H9 (cell line): Measurements from ENCODE around the gene PAPLN. TPM values are rescaled to one million over a fixed set of nuclear protein-coding genes. Genes with fewer than 3 reads are reported as not detected.

ENCODE experiments used
- DNase-seq: peaks from one replicate; pipeline ENCODE4 v3.0.0-alpha.2; 2017
- H2AFZ ChIP-seq: one replicate; pipeline ENCODE4 v1.6.1; 2013; ENCODE audit warnings: mild to moderate bottlenecking, low read length, control low read depth, moderate library complexity
- H2AK5ac ChIP-seq: 2 replicates; pipeline ENCODE4 v1.6.1; 2013; ENCODE audit warnings: low read length, control low read depth, mixed read lengths; ENCODE audit not compliant: insufficient read length
- H2BK120ac ChIP-seq: one replicate; pipeline ENCODE4 v1.6.1; 2013; ENCODE audit warnings: low read depth, mild to moderate bottlenecking, low read length, control low read depth, inconsistent platforms; ENCODE audit not compliant: poor library complexity, severe bottlenecking
- H2BK12ac ChIP-seq: 2 replicates; pipeline ENCODE4 v1.6.1; 2013; ENCODE audit warnings: low read length, control low read depth, mixed read lengths, low read depth; ENCODE audit not compliant: insufficient read length
- H2BK15ac ChIP-seq: 2 replicates; pipeline ENCODE4 v1.6.1; 2013; ENCODE audit warnings: low read depth, low read length, control low read depth
- H2BK20ac ChIP-seq: one replicate; pipeline ENCODE4 v1.6.1; 2013; ENCODE audit warnings: low read depth, mild to moderate bottlenecking, low read length, control low read depth, inconsistent platforms; ENCODE audit not compliant: poor library complexity, severe bottlenecking
- H2BK5ac ChIP-seq: 2 replicates; pipeline ENCODE4 v1.6.1; 2013; ENCODE audit warnings: low read length, control low read depth, mixed read lengths; ENCODE audit not compliant: insufficient read length
- H3K14ac ChIP-seq: 2 replicates; pipeline ENCODE4 v1.6.1; 2013; ENCODE audit warnings: low read length, control low read depth; ENCODE audit not compliant: insufficient read depth
- H3K18ac ChIP-seq: 2 replicates; pipeline ENCODE4 v1.6.1; 2013; ENCODE audit warnings: low read depth, mild to moderate bottlenecking, mixed read lengths, low read length, control low read depth; ENCODE audit not compliant: insufficient read length
- H3K23ac ChIP-seq: 2 replicates; pipeline ENCODE4 v1.6.1; 2013; ENCODE audit warnings: low read length, control low read depth, mixed read lengths, low read depth; ENCODE audit not compliant: insufficient read length
- H3K23me2 ChIP-seq: 2 replicates; pipeline ENCODE4 v1.6.1; 2013; ENCODE audit warnings: low read depth, mild to moderate bottlenecking, mixed read lengths, low read length, control low read depth; ENCODE audit not compliant: insufficient read length, poor library complexity, severe bottlenecking
- H3K27ac ChIP-seq: 2 replicates; pipeline ENCODE4 v1.5.1; 2013; ENCODE audit warnings: low read length, control low read depth, mixed read lengths, low read depth; ENCODE audit not compliant: insufficient read length
- H3K27me3 ChIP-seq: 2 replicates; pipeline ENCODE4 v1.6.1; 2013; ENCODE audit warnings: low read length, control low read depth, inconsistent platforms; ENCODE audit not compliant: insufficient read depth
- H3K4ac ChIP-seq: 2 replicates; pipeline ENCODE4 v1.6.1; 2013; ENCODE audit warnings: low read depth, mild to moderate bottlenecking, control low read depth, inconsistent platforms, low read length, moderate library complexity
- H3K4me1 ChIP-seq: 2 replicates; pipeline ENCODE4 v1.6.1; 2013; ENCODE audit warnings: low read length, control low read depth, inconsistent platforms; ENCODE audit not compliant: insufficient read depth
- H3K4me2 ChIP-seq: 2 replicates; pipeline ENCODE4 v1.6.1; 2013; ENCODE audit warnings: low read length, control low read depth, mixed read lengths; ENCODE audit not compliant: insufficient read length, insufficient read depth
- H3K56ac ChIP-seq: 2 replicates; pipeline ENCODE4 v1.6.1; 2013; ENCODE audit warnings: low read depth, mild to moderate bottlenecking, mixed read lengths, low read length, control low read depth; ENCODE audit not compliant: insufficient read length
- H3K79me1 ChIP-seq: 2 replicates; pipeline ENCODE4 v1.6.1; 2013; ENCODE audit warnings: low read depth, mild to moderate bottlenecking, moderate library complexity, low read length, control low read depth, inconsistent platforms; ENCODE audit not compliant: insufficient read depth, poor library complexity, severe bottlenecking
- H3K79me2 ChIP-seq: 2 replicates; pipeline ENCODE4 v1.6.1; 2013; ENCODE audit warnings: low read length, control low read depth, inconsistent platforms; ENCODE audit not compliant: insufficient read depth
- H3K9ac ChIP-seq: 2 replicates; pipeline ENCODE4 v1.6.1; 2013; ENCODE audit warnings: low read length, control low read depth, mixed read lengths; ENCODE audit not compliant: insufficient read length; ENCODE audit errors: extremely low read depth
- H3K9me3 ChIP-seq: one replicate; pipeline ENCODE4 v1.6.1; 2013; ENCODE audit warnings: low read depth, low read length, inconsistent platforms; ENCODE audit not compliant: control insufficient read depth
- H3T11ph ChIP-seq: one replicate; pipeline ENCODE4 v1.6.1; 2013; ENCODE audit warnings: mild to moderate bottlenecking, low read length, control low read depth, inconsistent platforms
- H4K20me1 ChIP-seq: one replicate; pipeline ENCODE4 v1.6.1; 2013; ENCODE audit not compliant: control insufficient read depth, insufficient read length, insufficient read depth
- H4K5ac ChIP-seq: 2 replicates; pipeline ENCODE4 v1.6.1; 2013; ENCODE audit warnings: low read depth, mild to moderate bottlenecking, mixed read lengths, low read length, control low read depth; ENCODE audit not compliant: insufficient read length
- H4K8ac ChIP-seq: replicated peaks from 2 replicates; pipeline ENCODE4 v1.6.1; 2013; ENCODE audit warnings: low read length, control low read depth, mixed read lengths, low read depth; ENCODE audit not compliant: insufficient read length
- H4K91ac ChIP-seq: 2 replicates; pipeline ENCODE4 v1.6.1; 2013; ENCODE audit warnings: low read depth, mild to moderate bottlenecking, moderate library complexity, mixed read lengths, low read length, control low read depth; ENCODE audit not compliant: insufficient read length
- H3K27ac Mint-ChIP-seq, 3 experiments: 2 replicates in 2 of 3; 3 replicates in 1 of 3; pipeline ENCODE4 v1.8.0; 2020 to 2021; ENCODE audit warnings: mixed read lengths in 3 of 3, mild to moderate bottlenecking in 1 of 3, moderate library complexity in 1 of 3
- H3K27me3 Mint-ChIP-seq: 2 replicates; pipeline ENCODE4 v1.8.0; 2021; ENCODE audit warnings: low read depth, mild to moderate bottlenecking, moderate library complexity, mixed read lengths
- H3K36me3 Mint-ChIP-seq, 3 experiments: 2 replicates in 2 of 3; 3 replicates in 1 of 3; pipeline ENCODE4 v1.8.0; 2020 to 2021; ENCODE audit warnings: low read depth in 3 of 3, mixed read lengths in 3 of 3; ENCODE audit not compliant: insufficient read depth in 1 of 3
- H3K4me1 Mint-ChIP-seq, 2 experiments: 2 replicates each; pipeline ENCODE4 v1.8.0; 2020; ENCODE audit warnings: mixed read lengths in 2 of 2
- H3K4me3 Mint-ChIP-seq, 2 experiments: 2 replicates in 1 of 2; 3 replicates in 1 of 2; pipeline ENCODE4 v1.8.0; 2020 to 2021; ENCODE audit warnings: mild to moderate bottlenecking in 2 of 2, mixed read lengths in 2 of 2, moderate library complexity in 1 of 2
- H3K9me3 Mint-ChIP-seq, 2 experiments: 2 replicates in 1 of 2; 3 replicates in 1 of 2; pipeline ENCODE4 v1.8.0; 2020; ENCODE audit warnings: mild to moderate bottlenecking in 2 of 2, mixed read lengths in 2 of 2, moderate library complexity in 1 of 2
- WGBS: extraction: QIAGEN DNeasy Blood & Tissue Kit; methylation state at CpG from one replicate; pipeline ENCODE4 v1.1.7; 2013; ENCODE audit warnings: missing lambda C conversion rate, low lambda C conversion rate, mixed read lengths; ENCODE audit not compliant: insufficient read length; ENCODE audit errors: extremely low coverage; 5-methylcytosine and 5-hydroxymethylcytosine counted together
- total RNA-seq: library from RNA; stranded (reverse); gene quantifications from 2 replicates; pipeline ENCODE4 v1.2.1, GENCODE V29; 2021
- TF ChIP-seq, protein P1 (sequence below): fragments of 200-600 bp; sonication (generic); conservative IDR thresholded peaks from 3 replicates; pipeline ENCODE4 v1.8.0; 2021; ENCODE audit warnings: antibody characterized with exemption, mild to moderate bottlenecking

PAPLN gene
- total RNA-seq, 1 experiment from 2014 or later, result 8.5 TPM

DNA sequence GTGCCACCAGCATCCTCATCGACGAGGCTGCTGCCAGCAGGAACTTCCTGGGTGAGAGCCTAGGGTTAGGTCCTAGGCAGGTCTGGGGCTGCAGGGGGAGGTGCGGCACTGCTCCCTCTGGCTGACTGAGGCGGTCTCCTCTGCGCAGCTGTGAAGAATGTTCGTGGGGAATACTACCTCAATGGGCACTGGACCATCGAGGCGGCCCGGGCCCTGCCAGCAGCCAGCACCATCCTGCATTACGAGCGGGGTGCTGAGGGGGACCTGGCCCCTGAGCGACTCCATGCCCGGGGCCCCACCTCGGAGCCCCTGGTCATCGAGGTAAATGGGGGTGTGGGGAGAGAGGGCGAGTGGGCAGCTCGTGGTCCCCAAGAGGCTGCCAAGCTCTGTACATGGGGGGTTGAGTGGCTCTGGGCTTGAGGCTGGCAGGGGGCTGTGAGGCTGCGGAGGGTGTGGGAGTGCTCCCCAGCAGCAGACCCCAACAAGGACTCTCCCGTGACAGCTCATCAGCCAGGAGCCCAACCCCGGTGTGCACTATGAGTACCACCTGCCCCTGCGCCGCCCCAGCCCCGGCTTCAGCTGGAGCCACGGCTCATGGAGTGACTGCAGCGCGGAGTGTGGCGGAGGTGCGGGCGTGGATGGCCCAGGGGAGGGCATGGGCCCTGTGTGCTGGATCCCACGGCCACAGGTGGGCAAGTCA, 14.4 kb downstream of the PAPLN start:
- Histone ChIP-seq H3K27me3 (no peaks in the 10 kb centered on the region), H3K23me2 (no peaks in the 10 kb centered on the region), H3K9ac (no peak overlapping the region), H3K14ac (no peak overlapping the region; the same call in 1 of the 2 replicates), H3K4me2 (no peak overlapping the region), H3K23ac (no peak overlapping the region), H3K79me1 (no peaks in the 10 kb centered on the region), H3K79me2 (no peaks in the 10 kb centered on the region), H4K91ac (no peak overlapping the region), H2BK5ac (no peak overlapping the region), H3K56ac (no peak overlapping the region), H3K4ac (no peak overlapping the region), H2AK5ac (no peak overlapping the region), H2AFZ (no peak overlapping the region), H4K5ac (no peak overlapping the region), H4K20me1 (no peaks in the 10 kb centered on the region), H2BK120ac (no peak overlapping the region), H3K18ac (no peak overlapping the region), H3K27ac (no peak overlapping the region), H2BK12ac (no peak overlapping the region), H2BK20ac (no peak overlapping the region), H3T11ph (no peak overlapping the region), H3K9me3 (no peaks in the 10 kb centered on the region), H4K8ac (no peak overlapping the region), H2BK15ac (no peak overlapping the region), H3K4me1 (no peaks in the 10 kb centered on the region)
- H3K27ac Mint-ChIP-seq, result no peak overlapping the region; a peak in 1 of 7 replicates
- DNase-seq, result no peak
- WGBS, result no CpG with 5 or more reads among the region's 30 CpGs
- no peaks in the 10 kb centered on the region; the same call in 1 of the 2 replicates for H3K27me3 Mint-ChIP-seq
- H3K4me1 Mint-ChIP-seq, result 0 out of 4 replicates have a peak, but pooled peaks cover 0 to 4% of the 10 kb centered on the region in 2 experiments
- TF ChIP-seq, protein P1, sequence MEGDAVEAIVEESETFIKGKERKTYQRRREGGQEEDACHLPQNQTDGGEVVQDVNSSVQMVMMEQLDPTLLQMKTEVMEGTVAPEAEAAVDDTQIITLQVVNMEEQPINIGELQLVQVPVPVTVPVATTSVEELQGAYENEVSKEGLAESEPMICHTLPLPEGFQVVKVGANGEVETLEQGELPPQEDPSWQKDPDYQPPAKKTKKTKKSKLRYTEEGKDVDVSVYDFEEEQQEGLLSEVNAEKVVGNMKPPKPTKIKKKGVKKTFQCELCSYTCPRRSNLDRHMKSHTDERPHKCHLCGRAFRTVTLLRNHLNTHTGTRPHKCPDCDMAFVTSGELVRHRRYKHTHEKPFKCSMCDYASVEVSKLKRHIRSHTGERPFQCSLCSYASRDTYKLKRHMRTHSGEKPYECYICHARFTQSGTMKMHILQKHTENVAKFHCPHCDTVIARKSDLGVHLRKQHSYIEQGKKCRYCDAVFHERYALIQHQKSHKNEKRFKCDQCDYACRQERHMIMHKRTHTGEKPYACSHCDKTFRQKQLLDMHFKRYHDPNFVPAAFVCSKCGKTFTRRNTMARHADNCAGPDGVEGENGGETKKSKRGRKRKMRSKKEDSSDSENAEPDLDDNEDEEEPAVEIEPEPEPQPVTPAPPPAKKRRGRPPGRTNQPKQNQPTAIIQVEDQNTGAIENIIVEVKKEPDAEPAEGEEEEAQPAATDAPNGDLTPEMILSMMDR, result no peak
- peaks cover under 1 to 3% (median 2%) of the 10 kb centered on the region in 3 experiments; a peak in 2 of 7 replicates for H3K36me3 Mint-ChIP-seq
- no peaks in the 10 kb centered on the region; a peak in 1 of 5 replicates for H3K9me3 Mint-ChIP-seq
- no peak overlapping the region for H3K4me3 Mint-ChIP-seq
